Liver (tissue), 3 donors: ENCODE results near the gene SHH.
"Not testable (repeated sequence)": the region's sequence is repeated elsewhere in the genome, so short reads cannot be mapped to it uniquely, and the experiment has no call there.

Experiments
- ATF3 ChIP-seq: IDR thresholded peaks from 2 replicates; pipeline ENCODE4 v1.6.1; 2016; ENCODE audit warnings: antibody characterized with exemption
- CTCF ChIP-seq: fragments of 150-350 bp; IDR thresholded peaks from 2 replicates; pipeline ENCODE4 v1.5.1; 2017; ENCODE audit warnings: improper control_type of control experiment, low read depth, low read length; ENCODE audit not compliant: missing input control
- FOXA1 ChIP-seq: IDR thresholded peaks from 2 replicates; pipeline ENCODE4 v1.6.1; 2016; ENCODE audit warnings: antibody characterized with exemption
- FOXA2 ChIP-seq: IDR thresholded peaks from 2 replicates; pipeline ENCODE4 v1.6.1; 2016; ENCODE audit warnings: antibody characterized with exemption
- GABPA ChIP-seq, 2 donors: IDR thresholded peaks in 1 of 2; conservative IDR thresholded peaks in 1 of 2; 2 replicates each; pipeline ENCODE4 v1.6.1; 2016; ENCODE audit warnings: antibody characterized with exemption in 2 of 2, mild to moderate bottlenecking in 1 of 2, moderate library complexity in 1 of 2
- HNF4A ChIP-seq, 2 donors: conservative IDR thresholded peaks; 2 replicates each; pipeline ENCODE4 v1.6.1; 2016; ENCODE audit warnings: antibody characterized with exemption in 2 of 2, mild to moderate bottlenecking in 2 of 2
- JUND ChIP-seq, 2 donors: IDR thresholded peaks; 2 replicates each; pipeline ENCODE4 v1.6.1; 2016; ENCODE audit warnings: antibody characterized with exemption in 2 of 2
- MAX ChIP-seq: IDR thresholded peaks from 2 replicates; pipeline ENCODE4 v1.6.1; 2016; ENCODE audit warnings: antibody characterized with exemption
- RAD21 ChIP-seq, 2 donors: IDR thresholded peaks; 2 replicates each; pipeline ENCODE4 v1.6.1; 2016; ENCODE audit warnings: antibody characterized with exemption in 2 of 2, mild to moderate bottlenecking in 2 of 2
- RXRA ChIP-seq, 2 donors: IDR thresholded peaks; 2 replicates each; pipeline ENCODE4 v1.6.1; 2017 to 2018; ENCODE audit warnings: antibody characterized with exemption in 2 of 2, mild to moderate bottlenecking in 1 of 2
- TAF1 ChIP-seq: conservative IDR thresholded peaks from 2 replicates; pipeline ENCODE4 v1.6.1; 2016; ENCODE audit warnings: antibody characterized with exemption, mild to moderate bottlenecking
- YY1 ChIP-seq: IDR thresholded peaks from 2 replicates; pipeline ENCODE4 v1.6.1; 2016; ENCODE audit warnings: antibody characterized with exemption, mild to moderate bottlenecking
- TF ChIP-seq, protein P1 (sequence below): IDR thresholded peaks from 2 replicates; pipeline ENCODE4 v1.6.1; 2016; ENCODE audit warnings: antibody characterized with exemption, mild to moderate bottlenecking
- TF ChIP-seq, protein P2 (sequence below): IDR thresholded peaks from 2 replicates; pipeline ENCODE4 v1.6.1; 2016; ENCODE audit warnings: antibody characterized with exemption
- donor health status: healthy.
- donor health status: healthy.

DNA sequence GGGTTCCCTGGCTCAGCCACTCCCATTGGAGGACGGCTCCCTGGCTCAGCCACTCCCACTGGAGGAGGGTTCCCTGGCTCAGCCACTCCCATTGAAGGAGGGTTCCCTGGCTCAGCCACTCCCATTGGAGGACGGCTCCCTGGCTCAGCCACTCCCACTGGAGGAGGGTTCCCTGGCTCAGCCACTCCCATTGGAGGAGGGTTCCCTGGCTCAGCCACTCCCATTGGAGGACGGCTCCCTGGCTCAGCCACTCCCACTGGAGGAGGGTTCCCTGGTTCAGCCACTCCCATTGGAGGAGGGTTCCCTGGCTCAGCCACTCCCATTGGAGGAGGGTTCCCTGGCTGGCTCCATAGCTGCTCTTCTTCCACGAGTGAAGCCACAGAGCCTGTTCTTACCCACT, 5.3 kb upstream of the SHH start:
- TF ChIP-seq CTCF; HNF4A (conservative IDR thresholded peaks at IDR 0.05); GABPA (IDR thresholded peaks at IDR 0.05 in 1 of 2, conservative IDR thresholded peaks at IDR 0.05 in 1 of 2); FOXA2; TAF1; FOXA1; MAX; JUND (IDR thresholded peaks at IDR 0.05); RAD21 (IDR thresholded peaks at IDR 0.05); ATF3; RXRA (IDR thresholded peaks at IDR 0.05); YY1: not testable (repeated sequence)
- TF ChIP-seq, protein P1, sequence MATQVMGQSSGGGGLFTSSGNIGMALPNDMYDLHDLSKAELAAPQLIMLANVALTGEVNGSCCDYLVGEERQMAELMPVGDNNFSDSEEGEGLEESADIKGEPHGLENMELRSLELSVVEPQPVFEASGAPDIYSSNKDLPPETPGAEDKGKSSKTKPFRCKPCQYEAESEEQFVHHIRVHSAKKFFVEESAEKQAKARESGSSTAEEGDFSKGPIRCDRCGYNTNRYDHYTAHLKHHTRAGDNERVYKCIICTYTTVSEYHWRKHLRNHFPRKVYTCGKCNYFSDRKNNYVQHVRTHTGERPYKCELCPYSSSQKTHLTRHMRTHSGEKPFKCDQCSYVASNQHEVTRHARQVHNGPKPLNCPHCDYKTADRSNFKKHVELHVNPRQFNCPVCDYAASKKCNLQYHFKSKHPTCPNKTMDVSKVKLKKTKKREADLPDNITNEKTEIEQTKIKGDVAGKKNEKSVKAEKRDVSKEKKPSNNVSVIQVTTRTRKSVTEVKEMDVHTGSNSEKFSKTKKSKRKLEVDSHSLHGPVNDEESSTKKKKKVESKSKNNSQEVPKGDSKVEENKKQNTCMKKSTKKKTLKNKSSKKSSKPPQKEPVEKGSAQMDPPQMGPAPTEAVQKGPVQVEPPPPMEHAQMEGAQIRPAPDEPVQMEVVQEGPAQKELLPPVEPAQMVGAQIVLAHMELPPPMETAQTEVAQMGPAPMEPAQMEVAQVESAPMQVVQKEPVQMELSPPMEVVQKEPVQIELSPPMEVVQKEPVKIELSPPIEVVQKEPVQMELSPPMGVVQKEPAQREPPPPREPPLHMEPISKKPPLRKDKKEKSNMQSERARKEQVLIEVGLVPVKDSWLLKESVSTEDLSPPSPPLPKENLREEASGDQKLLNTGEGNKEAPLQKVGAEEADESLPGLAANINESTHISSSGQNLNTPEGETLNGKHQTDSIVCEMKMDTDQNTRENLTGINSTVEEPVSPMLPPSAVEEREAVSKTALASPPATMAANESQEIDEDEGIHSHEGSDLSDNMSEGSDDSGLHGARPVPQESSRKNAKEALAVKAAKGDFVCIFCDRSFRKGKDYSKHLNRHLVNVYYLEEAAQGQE: not testable (repeated sequence)
- TF ChIP-seq, protein P2, sequence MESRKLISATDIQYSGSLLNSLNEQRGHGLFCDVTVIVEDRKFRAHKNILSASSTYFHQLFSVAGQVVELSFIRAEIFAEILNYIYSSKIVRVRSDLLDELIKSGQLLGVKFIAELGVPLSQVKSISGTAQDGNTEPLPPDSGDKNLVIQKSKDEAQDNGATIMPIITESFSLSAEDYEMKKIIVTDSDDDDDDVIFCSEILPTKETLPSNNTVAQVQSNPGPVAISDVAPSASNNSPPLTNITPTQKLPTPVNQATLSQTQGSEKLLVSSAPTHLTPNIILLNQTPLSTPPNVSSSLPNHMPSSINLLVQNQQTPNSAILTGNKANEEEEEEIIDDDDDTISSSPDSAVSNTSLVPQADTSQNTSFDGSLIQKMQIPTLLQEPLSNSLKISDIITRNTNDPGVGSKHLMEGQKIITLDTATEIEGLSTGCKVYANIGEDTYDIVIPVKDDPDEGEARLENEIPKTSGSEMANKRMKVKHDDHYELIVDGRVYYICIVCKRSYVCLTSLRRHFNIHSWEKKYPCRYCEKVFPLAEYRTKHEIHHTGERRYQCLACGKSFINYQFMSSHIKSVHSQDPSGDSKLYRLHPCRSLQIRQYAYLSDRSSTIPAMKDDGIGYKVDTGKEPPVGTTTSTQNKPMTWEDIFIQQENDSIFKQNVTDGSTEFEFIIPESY: not testable (repeated sequence)
